Mucosa of descending colon (tissue), 3 donors: ENCODE data around the gene MEFV. TPM values are rescaled to one million over a fixed set of nuclear protein-coding genes. Genes with fewer than 3 reads are reported as not detected.

Experiments
- ATAC-seq: fragments of 200-7000 bp; cut with Tn5 transposase; one replicate; pipeline ENCODE4 v1.9.1; 2020; ENCODE audit warnings: mild to moderate bottlenecking, moderate library complexity
- DNase-seq, 3 donors: peaks; one replicate each; pipeline ENCODE4 v3.0.0-alpha.2; 2020
- H3K36me3 ChIP-seq: fragments of 200-600 bp; one replicate; pipeline ENCODE4 v1.8.0; 2021; ENCODE audit warnings: low read depth, mild to moderate bottlenecking
- H3K4me1 ChIP-seq: fragments of 200-600 bp; one replicate; pipeline ENCODE4 v1.8.0; 2021; ENCODE audit warnings: low read depth, mild to moderate bottlenecking
- H3K4me3 ChIP-seq: fragments of 200-600 bp; one replicate; pipeline ENCODE4 v1.8.0; 2021; ENCODE audit warnings: mild to moderate bottlenecking
- H3K9me3 ChIP-seq: fragments of 200-600 bp; one replicate; pipeline ENCODE4 v1.8.0; 2021; ENCODE audit warnings: mild to moderate bottlenecking
- CTCF ChIP-seq: fragments of 200-600 bp; IDR thresholded peaks from one replicate; pipeline ENCODE4 v1.8.0; 2022; ENCODE audit warnings: antibody characterized with exemption, mild to moderate bottlenecking
- intact Hi-C, 2 donors: fragments of 100-400 bp; cut with DNase I in 1 of 2; cut with micrococcal nuclease in 1 of 2; formaldehyde crosslinking; loops; one replicate each; pipeline versions ENCODE4 v1.11.0 to v1.11.1; 2022; cut with DNase I, micrococcal nuclease
- total RNA-seq, 3 donors: library from RNA; stranded (reverse); fragmentation: NEBNext Ultra II Directional in 2 of 3; extraction: Animal tissue kit (Norgen Biotek cat#: 25700) in 2 of 3; gene quantifications; one replicate each; pipeline versions ENCODE4 v1.2.1 to v1.2.4, GENCODE V29; 2021 to 2023
- donor health status: DM: no; HTN: no; CAD: no; lungs with moderate emphysema.
- donor health status: DM: no; HTN: no; CAD: no.
- donor health status: DM: no; HTN: yes; CAD: no.

MEFV gene
- total RNA-seq, 3 donors from 2014 or later: 0.61 to 2.2 (median 1.6) TPM

GRCh38 chr16:3262517-3262916, 6.1 kb upstream of the MEFV start:
- Histone ChIP-seq H3K36me3 (no peaks in the 10 kb centered on the region), H3K4me1 (peaks cover 6% of the 10 kb centered on the region), H3K9me3 (no peaks in the 10 kb centered on the region), H3K4me3 (no peak overlapping the region)
- DNase-seq (no peak), ATAC-seq (no peak)
- intact Hi-C loops: no loop called here
- no peak for TF ChIP-seq CTCF

GRCh38 chr16:3259836-3260235, 3.4 kb upstream of the MEFV start:
- Histone ChIP-seq H3K4me1 (peaks cover 2% of the 10 kb centered on the region), H3K4me3 (no peak overlapping the region), H3K36me3 (no peaks in the 10 kb centered on the region), H3K9me3 (no peaks in the 10 kb centered on the region)
- TF ChIP-seq CTCF: no peak
- intact Hi-C loops: no loop called here
- ATAC-seq (no peak), DNase-seq (no peak)

- Histone ChIP-seq H3K4me3 (no peak overlapping the region), H3K4me1 (no peaks in the 10 kb centered on the region), H3K36me3 (no peaks in the 10 kb centered on the region), H3K9me3 (no peaks in the 10 kb centered on the region)
- intact Hi-C loops: no loop called here
- TF ChIP-seq CTCF: no peak
- ATAC-seq (no peak), DNase-seq (no peak)
Measured at GRCh38 chr16:3256866-3257465, 533 bp upstream of the MEFV start.

- intact Hi-C loops: no loop called here
- TF ChIP-seq CTCF: no peak
- ATAC-seq: no peak
Measured at GRCh38 chr16:3254309-3254708, 2.1 kb downstream of the MEFV start.

GRCh38 chr16:3252967-3253366, 3.5 kb downstream of the MEFV start:
- no peak for TF ChIP-seq CTCF

More at GRCh38 chr16:3254309-3254708, 2.1 kb downstream of the MEFV start:
- no peak for DNase-seq
- Histone ChIP-seq H3K36me3 (no peaks in the 10 kb centered on the region), H3K9me3 (no peaks in the 10 kb centered on the region), H3K4me1 (no peaks in the 10 kb centered on the region), H3K4me3 (no peak overlapping the region)

GRCh38 chr16:3249451-3249850, 7.0 kb downstream of the MEFV start:
- Histone ChIP-seq H3K4me3 (no peak overlapping the region), H3K4me1 (no peaks in the 10 kb centered on the region), H3K36me3 (no peaks in the 10 kb centered on the region), H3K9me3 (no peaks in the 10 kb centered on the region)
- no peak for TF ChIP-seq CTCF
- intact Hi-C loops: no loop called here
- ATAC-seq (no peak), DNase-seq (no peak)

More at GRCh38 chr16:3252967-3253366, 3.5 kb downstream of the MEFV start:
- Histone ChIP-seq H3K4me1 (no peaks in the 10 kb centered on the region), H3K36me3 (no peaks in the 10 kb centered on the region), H3K9me3 (no peaks in the 10 kb centered on the region), H3K4me3 (no peak overlapping the region)
- DNase-seq: no peak
- no peak for ATAC-seq
- intact Hi-C loops: no loop called here
